Karpas-422 (cell line): ENCODE data around the gene KCNK18. TPM values are rescaled to one million over a fixed set of nuclear protein-coding genes. Genes with fewer than 3 reads are reported as not detected.

Experiments
- DNase-seq: peaks from one replicate; pipeline ENCODE4 v3.0.0-alpha.2; 2015
- H2AFZ ChIP-seq: fragments of 200-600 bp; sonication (generic); 2 replicates; pipeline ENCODE4 v1.6.1; 2014; ENCODE audit warnings: antibody characterized with exemption, low read length, mixed read lengths
- H3K27ac ChIP-seq: fragments of 200-600 bp; sonication (generic); 2 replicates; pipeline ENCODE4 v1.5.1; 2014; ENCODE audit warnings: mild to moderate bottlenecking, low read length, moderate library complexity
- H3K27me3 ChIP-seq: fragments of 200-600 bp; sonication (generic); 2 replicates; pipeline ENCODE4 v1.6.1; 2014; ENCODE audit warnings: low read length, mixed read lengths
- H3K36me3 ChIP-seq: fragments of 200-600 bp; sonication (generic); 2 replicates; pipeline ENCODE4 v1.6.1; 2014; ENCODE audit warnings: low read length, mixed read lengths; ENCODE audit not compliant: insufficient read depth
- H3K4me1 ChIP-seq: fragments of 200-600 bp; sonication (generic); 2 replicates; pipeline ENCODE4 v1.6.1; 2014; ENCODE audit warnings: mild to moderate bottlenecking, low read length, mixed read lengths
- H3K4me2 ChIP-seq: fragments of 200-600 bp; sonication (generic); 2 replicates; pipeline ENCODE4 v1.6.1; 2014; ENCODE audit warnings: low read length, low read depth, mild to moderate bottlenecking; ENCODE audit not compliant: poor library complexity, severe bottlenecking
- H3K4me3 ChIP-seq: fragments of 200-600 bp; sonication (generic); 2 replicates; pipeline ENCODE4 v1.5.1; 2014; ENCODE audit warnings: mild to moderate bottlenecking, antibody characterized with exemption, low read length, mixed read lengths
- H3K79me2 ChIP-seq: fragments of 200-600 bp; sonication (generic); 2 replicates; pipeline ENCODE4 v1.6.1; 2014; ENCODE audit warnings: mild to moderate bottlenecking, low read length, mixed read lengths
- H3K9ac ChIP-seq: fragments of 200-600 bp; sonication (generic); 2 replicates; pipeline ENCODE4 v1.6.0; 2014; ENCODE audit warnings: low read length
- H3K9me2 ChIP-seq: fragments of 200-600 bp; sonication (generic), shearing (Covaris generic); replicated peaks from 2 replicates; pipeline ENCODE4 v1.6.0; 2014; ENCODE audit warnings: mild to moderate bottlenecking, low read length, moderate library complexity; ENCODE audit not compliant: insufficient read depth
- H3K9me3 ChIP-seq: fragments of 300-700, 200-600 bp; sonication (generic); 2 replicates; pipeline ENCODE4 v1.6.1; 2014; ENCODE audit warnings: low read length, mixed read lengths
- H4K20me1 ChIP-seq: fragments of 200-600 bp; sonication (generic); 2 replicates; pipeline ENCODE4 v1.6.1; 2014; ENCODE audit warnings: mild to moderate bottlenecking, antibody characterized with exemption, low read length, low read depth; ENCODE audit not compliant: insufficient read depth
- total RNA-seq: library from RNA; depleted of rRNA; stranded (reverse); fragments of >200 nt; shearing (Covaris generic); gene quantifications from 2 replicates; pipeline ENCODE4 v1.2.3, GENCODE V29; 2014; ENCODE audit warnings: low replicate concordance

KCNK18 gene
- total RNA-seq, 1 experiment from 2014 or later, result not detected

GRCh38 chr10:117201826-117202225 lies 4.5 kb downstream of the KCNK18 start:
- no peak overlapping the region for H3K9ac ChIP-seq
- H3K9me3 ChIP-seq, result no peaks in the 10 kb centered on the region
- no peaks in the 10 kb centered on the region for H3K36me3 ChIP-seq
- H3K9me2 ChIP-seq, result no peaks in the 10 kb centered on the region
- no peak overlapping the region for H3K4me3 ChIP-seq
- H3K4me2 ChIP-seq, result peak overlapping the region; percentile 50
- no peak for DNase-seq
- no peaks in the 10 kb centered on the region for H3K79me2 ChIP-seq
- no peak overlapping the region for H3K27ac ChIP-seq
- no peak overlapping the region for H2AFZ ChIP-seq
- H4K20me1 ChIP-seq, result no peaks in the 10 kb centered on the region
- H3K4me1 ChIP-seq, result peaks cover 48% of the 10 kb centered on the region
- no peaks in the 10 kb centered on the region; the same call in 1 of the 2 replicates for H3K27me3 ChIP-seq

GRCh38 chr10:117204316-117204715 lies 7.0 kb downstream of the KCNK18 start:
- peak overlapping the region; percentile 1 for H3K4me2 ChIP-seq
- H3K27me3 ChIP-seq, result no peaks in the 10 kb centered on the region; the same call in 1 of the 2 replicates
- no peak overlapping the region for H3K4me3 ChIP-seq
- H3K79me2 ChIP-seq, result no peaks in the 10 kb centered on the region
- peak; percentile 82 for DNase-seq
- no peaks in the 10 kb centered on the region for H4K20me1 ChIP-seq
- no peak overlapping the region for H3K27ac ChIP-seq
- no peaks in the 10 kb centered on the region for H3K9me3 ChIP-seq
- peaks cover 60% of the 10 kb centered on the region for H3K4me1 ChIP-seq
- H3K9ac ChIP-seq, result no peak overlapping the region
- no peaks in the 10 kb centered on the region for H3K9me2 ChIP-seq
- H2AFZ ChIP-seq, result no peak overlapping the region
- no peaks in the 10 kb centered on the region for H3K36me3 ChIP-seq

GRCh38 chr10:117212176-117212575 lies 14.9 kb downstream of the KCNK18 start:
- no peak overlapping the region for H3K9ac ChIP-seq
- no peaks in the 10 kb centered on the region; the same call in 1 of the 2 replicates for H3K27me3 ChIP-seq
- no peak overlapping the region for H3K27ac ChIP-seq
- H3K4me1 ChIP-seq, result peaks cover 29% of the 10 kb centered on the region
- H3K9me3 ChIP-seq, result peaks cover 7% of the 10 kb centered on the region
- H3K4me2 ChIP-seq, result no peak overlapping the region
- H3K36me3 ChIP-seq, result no peaks in the 10 kb centered on the region
- no peak overlapping the region for H3K4me3 ChIP-seq
- no peaks in the 10 kb centered on the region for H3K79me2 ChIP-seq
- no peak overlapping the region for H2AFZ ChIP-seq
- no peak for DNase-seq
- H4K20me1 ChIP-seq, result peaks cover 3% of the 10 kb centered on the region; the same call in 1 of the 2 replicates
- H3K9me2 ChIP-seq, result no peaks in the 10 kb centered on the region

GRCh38 chr10:117214401-117214800 lies 17.1 kb downstream of the KCNK18 start:
- no peaks in the 10 kb centered on the region; the same call in 1 of the 2 replicates for H3K27me3 ChIP-seq
- no peaks in the 10 kb centered on the region for H3K9me2 ChIP-seq
- H3K36me3 ChIP-seq, result no peaks in the 10 kb centered on the region
- no peak overlapping the region for H3K4me2 ChIP-seq
- H2AFZ ChIP-seq, result no peak overlapping the region
- peaks cover 7% of the 10 kb centered on the region for H3K9me3 ChIP-seq
- DNase-seq, result no peak
- H3K27ac ChIP-seq, result no peak overlapping the region
- peaks cover 17% of the 10 kb centered on the region for H3K4me1 ChIP-seq
- H3K4me3 ChIP-seq, result no peak overlapping the region
- no peaks in the 10 kb centered on the region for H3K79me2 ChIP-seq
- H3K9ac ChIP-seq, result no peak overlapping the region
- peaks cover 10% of the 10 kb centered on the region; the same call in 1 of the 2 replicates for H4K20me1 ChIP-seq

GRCh38 chr10:117215079-117215478 lies 17.8 kb downstream of the KCNK18 start:
- no peak overlapping the region for H3K4me2 ChIP-seq
- no peak overlapping the region for H3K4me3 ChIP-seq
- no peak for DNase-seq
- peaks cover 11% of the 10 kb centered on the region for H3K4me1 ChIP-seq
- no peaks in the 10 kb centered on the region; the same call in 1 of the 2 replicates for H3K27me3 ChIP-seq
- H3K36me3 ChIP-seq, result no peaks in the 10 kb centered on the region
- H2AFZ ChIP-seq, result no peak overlapping the region
- H3K9ac ChIP-seq, result no peak overlapping the region
- peaks cover 7% of the 10 kb centered on the region for H3K9me3 ChIP-seq
- no peaks in the 10 kb centered on the region for H3K9me2 ChIP-seq
- H3K79me2 ChIP-seq, result no peaks in the 10 kb centered on the region
- peaks cover 10% of the 10 kb centered on the region; the same call in 1 of the 2 replicates for H4K20me1 ChIP-seq
- H3K27ac ChIP-seq, result no peak overlapping the region

- Histone ChIP-seq H3K27me3 (no peaks in the 10 kb centered on the region; the same call in 1 of the 2 replicates), H3K79me2 (no peaks in the 10 kb centered on the region), H3K27ac (no peak overlapping the region), H3K4me2 (no peak overlapping the region), H2AFZ (no peak overlapping the region), H3K4me1 (peaks cover 6% of the 10 kb centered on the region; the same call in 1 of the 2 replicates), H3K9me2 (no peaks in the 10 kb centered on the region), H3K9ac (no peak overlapping the region), H3K9me3 (peaks cover 7% of the 10 kb centered on the region), H3K4me3 (no peak overlapping the region), H4K20me1 (peaks cover 10% of the 10 kb centered on the region; the same call in 1 of the 2 replicates), H3K36me3 (no peaks in the 10 kb centered on the region)
- no peak for DNase-seq
Measured at GRCh38 chr10:117216028-117216427, 18.7 kb downstream of the KCNK18 start.

- Histone ChIP-seq H3K9me2 (no peaks in the 10 kb centered on the region), H3K79me2 (no peaks in the 10 kb centered on the region), H3K27ac (no peak overlapping the region), H3K9ac (no peak overlapping the region), H3K4me1 (peaks cover 10% of the 10 kb centered on the region; the same call in 1 of the 2 replicates), H3K36me3 (no peaks in the 10 kb centered on the region), H3K4me3 (no peak overlapping the region), H3K4me2 (no peak overlapping the region), H2AFZ (no peak overlapping the region), H3K9me3 (peaks cover 4% of the 10 kb centered on the region), H4K20me1 (peaks cover 10% of the 10 kb centered on the region; the same call in 1 of the 2 replicates), H3K27me3 (no peaks in the 10 kb centered on the region; the same call in 1 of the 2 replicates)
- DNase-seq, result peak; percentile 85
Measured at GRCh38 chr10:117216611-117217195, 19.4 kb downstream of the KCNK18 start.

- Histone ChIP-seq H3K4me3 (no peak overlapping the region), H4K20me1 (peaks cover 10% of the 10 kb centered on the region; the same call in 1 of the 2 replicates), H2AFZ (no peak overlapping the region), H3K4me1 (peaks cover 10% of the 10 kb centered on the region; the same call in 1 of the 2 replicates), H3K9me2 (no peaks in the 10 kb centered on the region), H3K27me3 (no peaks in the 10 kb centered on the region; the same call in 1 of the 2 replicates), H3K79me2 (no peaks in the 10 kb centered on the region), H3K4me2 (no peak overlapping the region), H3K36me3 (no peaks in the 10 kb centered on the region), H3K27ac (no peak overlapping the region), H3K9ac (no peak overlapping the region), H3K9me3 (peaks cover 1% of the 10 kb centered on the region)
- no peak for DNase-seq
Measured at GRCh38 chr10:117217196-117217761, 20.0 kb downstream of the KCNK18 start.
